H4 (cell line): ENCODE data around the gene UBASH3A. TPM values are rescaled to one million over a fixed set of nuclear protein-coding genes. Genes with fewer than 3 reads are reported as not detected.
A peak's percentile ranks its signal among the peaks of the same experiment; 100 is the strongest.
"Not testable (repeated sequence)": the region's sequence is repeated elsewhere in the genome, so short reads cannot be mapped to it uniquely, and the experiment has no call there.

Experiments used
- DNase-seq: peaks from one replicate; pipeline ENCODE4 v3.0.0-alpha.2; 2015; ENCODE audit warnings: low spot score
- total RNA-seq: library from RNA; depleted of rRNA; stranded (reverse); fragments of >200 nt; shearing (Covaris generic); gene quantifications from 2 replicates; pipeline ENCODE4 v1.2.3, GENCODE V29; 2014

The UBASH3A gene
- total RNA-seq, 1 experiment from 2014 or later = not detected

DNA sequence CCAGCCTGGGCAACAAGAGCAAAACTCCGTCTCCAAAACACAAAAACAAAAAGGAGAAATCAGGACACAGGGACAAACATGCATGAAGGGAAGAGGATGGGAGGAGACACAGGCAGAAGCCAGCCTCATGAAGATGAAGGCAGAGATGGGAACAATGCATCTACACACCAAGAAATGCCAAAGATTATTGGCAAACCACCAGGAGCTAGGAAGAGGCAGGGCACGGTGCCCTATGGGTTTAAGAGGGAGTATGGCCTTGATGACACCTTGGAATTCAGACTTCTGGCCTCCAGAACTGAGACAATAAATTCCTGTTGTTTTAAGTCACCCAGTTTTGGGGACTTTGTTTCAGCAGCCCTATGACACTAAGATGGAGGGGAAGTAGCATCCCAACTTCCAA is 13.0 kb upstream of the UBASH3A start:
- DNase-seq = no peak

DNA sequence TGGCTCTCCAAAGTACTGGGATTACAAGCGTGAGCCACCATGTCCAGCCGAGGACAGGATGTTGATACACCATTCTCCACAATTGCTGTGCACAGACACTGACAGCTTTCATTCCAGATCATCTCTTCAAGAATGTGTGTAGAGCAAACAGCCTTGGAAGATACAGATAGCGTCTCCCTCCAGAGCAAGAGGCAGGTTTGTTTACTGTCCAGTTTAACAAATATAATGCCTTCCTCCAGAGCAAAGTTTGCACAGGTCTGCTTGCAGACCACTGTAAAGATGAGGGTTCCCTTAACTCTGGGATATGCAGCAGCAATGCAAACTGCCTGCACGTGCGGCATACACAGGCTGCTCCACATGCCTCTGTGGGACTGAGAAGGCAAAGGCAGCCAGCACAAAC is 12.4 kb upstream of the UBASH3A start:
- DNase-seq = no peak

DNA sequence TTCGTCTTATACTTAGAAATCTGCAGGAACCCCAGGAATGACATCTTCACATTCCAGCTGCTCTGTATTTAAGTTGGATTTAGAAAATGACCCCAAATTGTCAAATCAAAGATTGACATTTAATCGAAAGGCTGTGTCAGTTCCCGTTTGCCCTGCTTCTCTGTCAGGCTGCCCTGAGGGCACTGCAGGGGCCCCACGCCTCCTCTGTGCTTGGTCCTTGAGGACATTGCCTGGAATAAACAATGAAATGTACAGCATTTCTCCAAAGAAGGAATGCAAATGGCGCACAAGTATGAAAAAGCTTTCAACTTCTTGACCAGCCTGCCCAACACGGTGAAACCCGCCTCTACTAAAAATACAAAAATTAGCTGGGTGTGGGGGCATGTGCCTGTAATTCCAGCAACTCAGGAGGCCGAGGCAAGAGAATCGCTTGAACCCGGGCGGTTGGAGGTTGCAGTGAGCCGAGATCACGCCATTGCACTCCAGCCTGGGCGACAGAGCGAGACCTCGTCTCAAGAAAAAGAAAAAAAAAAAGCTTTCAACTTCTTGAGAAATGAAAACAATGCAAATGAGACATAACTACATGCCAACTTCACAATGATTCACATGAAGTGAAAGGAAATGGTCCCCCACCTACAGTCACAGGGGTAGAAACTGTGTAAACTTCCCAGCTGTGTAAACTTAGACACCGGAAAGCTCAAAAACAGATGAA is 10.8 kb upstream of the UBASH3A start:
- DNase-seq = no peak

DNA sequence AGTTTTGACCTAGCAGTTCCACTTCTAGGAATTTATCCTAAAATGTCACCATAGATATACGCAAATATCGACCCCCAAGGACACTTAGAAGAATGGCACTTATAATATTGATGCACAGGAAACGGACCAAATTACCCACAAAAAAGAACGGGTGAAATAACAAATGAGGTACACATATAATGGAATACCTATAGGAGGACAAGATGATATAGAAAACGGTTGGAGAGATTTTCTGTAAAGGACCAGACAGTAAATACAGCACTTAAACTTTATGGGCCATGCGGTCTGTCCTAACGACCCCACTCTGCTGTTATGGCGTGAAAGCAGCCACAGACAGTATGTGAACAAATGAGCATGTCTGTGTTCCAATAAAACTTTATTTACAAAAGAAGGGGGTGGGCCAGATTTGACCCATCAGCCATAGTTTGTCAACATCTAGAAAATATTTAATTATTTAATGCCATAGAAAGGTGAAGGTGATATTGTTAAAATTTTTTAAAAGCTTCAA is 10.2 kb upstream of the UBASH3A start:
- no peak for DNase-seq

DNA sequence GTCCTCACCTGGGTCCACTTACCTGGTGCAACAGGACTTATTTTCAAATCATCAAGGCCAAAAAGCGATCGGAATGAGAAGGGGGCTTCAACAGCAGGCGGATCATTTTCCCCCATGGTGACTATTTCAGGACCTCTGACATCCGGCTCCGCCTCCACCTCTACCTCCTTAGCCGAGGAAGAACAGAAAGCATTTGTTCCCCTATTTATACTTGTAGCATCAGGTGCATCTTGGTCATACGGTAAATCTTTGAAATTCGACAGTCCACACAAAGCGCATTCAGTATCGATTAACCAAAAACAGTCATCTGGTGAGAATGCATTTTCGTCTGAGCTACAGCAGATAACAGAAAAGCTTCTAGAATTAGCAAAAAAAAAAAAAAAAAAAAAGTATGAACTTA is 8.4 kb upstream of the UBASH3A start:
- DNase-seq = no peak

DNA sequence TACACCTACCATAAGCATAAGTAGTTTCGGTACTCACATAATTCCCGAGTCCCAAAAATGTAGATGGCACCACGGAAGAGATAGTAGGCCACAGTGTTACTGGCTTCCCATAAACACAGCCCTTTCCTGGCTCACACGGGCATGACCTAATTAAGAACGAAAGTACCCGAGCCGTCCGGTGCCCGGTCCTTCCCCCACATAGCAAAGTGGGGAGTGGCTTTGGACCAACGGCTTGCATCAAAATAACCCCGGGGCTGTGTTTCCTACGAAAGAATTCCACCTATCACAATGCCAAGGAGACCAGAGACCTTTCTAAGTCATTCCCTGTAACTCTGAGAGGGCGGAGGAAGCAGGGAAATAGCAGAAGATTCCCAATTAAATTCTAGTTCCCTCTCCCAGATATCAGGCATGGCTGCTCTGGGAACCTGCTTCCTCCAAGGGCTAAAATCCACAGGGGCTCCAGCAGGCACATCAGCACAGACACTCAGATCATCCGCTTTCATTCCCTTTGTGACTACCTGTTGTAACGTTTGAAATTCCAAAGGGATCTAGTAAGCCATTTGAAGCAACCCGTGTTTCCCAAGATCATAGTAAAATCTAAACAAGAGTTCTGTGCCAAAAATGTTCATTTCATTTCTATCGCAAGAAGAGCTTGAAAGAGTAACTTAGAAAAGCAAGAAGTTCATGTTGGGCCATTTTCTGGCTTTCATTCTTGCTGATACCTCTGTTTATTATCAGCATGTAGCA is 7.6 kb upstream of the UBASH3A start, which contains the start of gene TMPRSS3:
TSS of gene TMPRSS3 (minus strand) at position 148 of the 747 bp plus-strand sequence. CDS start 635 bp downstream, outside the sequence.
- DNase-seq = peak; percentile 68

DNA sequence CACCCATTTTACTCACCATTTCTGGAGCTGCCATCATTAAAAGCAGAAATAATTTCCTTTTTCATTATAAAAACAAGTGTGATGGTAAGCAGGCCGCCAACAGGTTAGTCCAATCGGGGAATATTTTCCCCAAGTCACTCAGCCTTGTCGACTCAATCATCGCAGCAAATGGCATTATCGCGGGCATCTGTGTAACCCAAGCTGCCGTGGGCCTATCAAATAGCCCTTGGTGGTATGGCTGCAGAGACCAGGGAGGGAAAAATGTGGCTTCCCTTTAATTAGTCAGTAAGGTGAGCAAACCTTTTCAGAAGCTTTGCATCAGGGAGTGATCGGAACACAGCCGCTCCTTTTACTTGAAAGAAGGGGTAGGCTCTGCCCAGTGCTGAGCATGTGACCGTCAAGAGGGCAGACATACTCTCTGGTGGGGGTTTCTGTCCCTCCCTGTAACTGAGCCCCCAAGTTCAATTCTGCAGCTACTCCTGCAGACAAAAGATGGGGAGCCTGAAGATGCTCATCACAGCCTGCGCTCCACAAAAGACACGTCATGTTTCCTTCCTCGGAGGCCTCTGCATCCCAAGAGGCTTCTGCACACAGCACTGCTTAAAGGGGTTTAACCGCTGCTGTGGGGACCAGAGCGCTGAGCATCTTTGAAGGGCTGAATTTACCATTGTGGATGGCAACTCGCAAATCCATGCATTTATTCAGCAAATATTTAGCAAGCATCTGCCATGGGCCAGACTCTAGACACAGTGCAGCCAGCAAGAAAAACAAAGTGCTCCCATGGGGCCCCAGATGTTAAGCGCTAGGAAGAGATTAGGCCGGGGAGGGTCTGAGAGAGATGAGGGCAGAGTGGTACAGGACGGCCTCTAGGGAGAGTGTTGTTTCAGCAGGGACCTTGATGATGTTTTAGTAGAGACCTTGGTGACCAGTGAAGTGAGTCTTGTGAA is 6.6 kb upstream of the UBASH3A start:
- DNase-seq = no peak

DNA sequence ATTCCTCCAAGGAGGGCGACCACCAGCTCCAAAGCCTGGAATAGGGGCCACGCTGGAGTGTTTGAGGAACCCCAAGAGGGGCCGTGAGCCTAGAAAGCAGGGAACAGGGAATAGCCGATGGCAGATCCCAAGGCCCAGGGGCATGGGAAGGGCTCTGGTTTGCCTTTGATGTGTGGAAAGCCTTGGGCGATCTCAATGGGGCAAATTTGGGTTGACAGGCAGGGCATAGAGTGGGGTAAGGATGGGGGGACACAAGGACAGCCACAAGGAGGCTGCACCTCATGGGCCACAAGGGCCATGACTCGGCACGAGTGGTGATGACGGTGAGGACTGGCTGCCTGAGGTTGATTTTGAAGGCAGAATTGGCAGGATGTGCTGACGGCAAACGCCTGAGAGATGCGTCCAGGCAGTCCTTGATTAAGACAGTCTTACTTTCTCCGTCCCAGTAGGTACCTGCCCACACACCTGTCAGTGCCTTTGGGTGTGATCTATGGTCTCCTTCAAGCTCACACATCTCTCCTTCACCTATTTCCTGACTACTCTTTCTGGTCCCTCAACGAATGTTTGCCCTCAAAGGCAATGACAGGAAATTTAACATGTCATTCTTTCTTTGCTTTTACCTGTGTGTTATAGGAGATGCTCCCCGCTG is 5.8 kb upstream of the UBASH3A start:
- no peak for DNase-seq

DNA sequence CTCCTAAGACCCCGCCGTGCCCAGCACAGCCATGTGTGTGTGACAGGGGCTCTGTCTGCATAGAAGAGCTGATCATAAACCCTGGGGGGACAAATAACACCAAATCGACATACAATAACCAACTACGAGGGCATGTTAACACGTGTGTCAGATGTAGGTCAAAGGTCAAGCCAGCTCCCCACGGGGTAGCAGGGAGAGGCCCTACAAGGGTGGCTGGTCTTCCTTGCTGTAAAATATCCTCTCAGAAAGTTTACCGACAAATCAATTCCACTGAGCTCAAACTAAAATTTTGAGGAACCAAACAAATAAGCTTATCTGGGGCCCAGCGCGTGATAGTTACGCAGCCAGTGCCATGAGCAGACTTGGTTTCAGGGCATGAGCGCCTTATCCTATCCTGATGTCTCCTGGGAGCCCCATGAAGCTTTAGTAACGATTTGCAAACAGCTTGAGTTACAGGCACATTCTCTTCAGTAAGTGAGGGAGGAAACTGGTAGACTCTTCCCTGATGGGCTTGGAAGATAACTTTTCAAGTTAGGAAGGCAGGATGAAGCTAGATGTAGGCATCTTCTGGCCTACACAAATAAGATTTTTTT is 5.2 kb upstream of the UBASH3A start:
- DNase-seq = no peak

DNA sequence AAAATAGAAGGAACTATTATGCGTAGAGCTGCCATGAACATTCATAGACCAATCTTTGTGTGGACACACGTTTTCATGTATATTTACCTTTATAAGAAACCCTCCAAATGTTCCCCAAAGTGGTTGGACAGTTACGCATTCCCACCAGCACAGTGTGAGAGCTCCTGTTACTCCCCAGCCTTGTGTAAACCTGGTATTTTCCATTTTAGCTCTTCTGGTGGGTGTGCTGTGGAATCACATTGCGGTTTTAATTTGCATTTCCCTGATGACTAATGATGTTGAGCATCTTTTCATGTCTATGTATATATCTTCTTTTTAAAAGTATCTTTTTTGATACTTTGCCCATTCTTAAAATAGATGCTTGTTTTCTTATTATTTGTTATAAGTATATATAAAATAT is 3.2 kb upstream of the UBASH3A start:
- DNase-seq = peak; percentile 71

DNA sequence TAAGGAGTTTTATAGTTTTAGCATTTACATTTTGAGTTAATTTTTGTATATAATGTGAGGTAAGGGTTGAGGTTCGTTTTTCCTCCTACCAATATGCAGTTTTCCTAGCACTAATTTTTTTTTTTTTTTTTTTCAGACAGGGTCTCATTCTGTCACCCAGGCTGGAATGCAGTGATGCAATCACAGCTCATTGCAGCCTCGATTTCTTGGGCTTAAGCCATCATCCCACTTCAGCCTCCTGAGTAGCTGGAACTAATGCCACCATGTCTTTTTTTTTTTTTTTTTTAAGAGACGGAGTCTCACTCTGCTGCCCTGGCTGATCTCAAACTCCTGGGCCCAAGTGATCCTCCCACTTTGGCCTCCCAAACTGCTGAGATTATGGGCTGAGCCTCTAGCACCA is 2.5 kb upstream of the UBASH3A start:
- peak; percentile 77 for DNase-seq

DNA sequence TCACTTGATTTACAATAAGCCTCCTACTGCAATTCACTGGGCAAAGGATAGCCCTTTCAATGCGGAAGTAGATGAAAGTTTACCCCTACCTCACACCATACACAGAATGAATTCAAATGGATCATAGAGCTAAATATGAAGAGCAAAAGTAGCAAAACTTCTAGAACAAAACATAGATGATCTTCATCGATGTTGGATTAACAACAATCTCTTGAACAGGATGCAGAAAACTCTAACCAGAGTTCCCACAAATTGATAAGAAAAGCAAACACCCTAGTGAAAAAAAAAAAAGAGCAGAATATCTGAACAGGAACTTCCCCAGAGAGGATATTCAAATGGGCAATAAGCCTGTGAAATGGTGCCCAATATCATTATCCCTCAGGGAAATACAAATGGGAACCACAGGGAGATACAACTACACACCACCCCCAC is 1.9 kb upstream of the UBASH3A start:
- no peak for DNase-seq

DNA sequence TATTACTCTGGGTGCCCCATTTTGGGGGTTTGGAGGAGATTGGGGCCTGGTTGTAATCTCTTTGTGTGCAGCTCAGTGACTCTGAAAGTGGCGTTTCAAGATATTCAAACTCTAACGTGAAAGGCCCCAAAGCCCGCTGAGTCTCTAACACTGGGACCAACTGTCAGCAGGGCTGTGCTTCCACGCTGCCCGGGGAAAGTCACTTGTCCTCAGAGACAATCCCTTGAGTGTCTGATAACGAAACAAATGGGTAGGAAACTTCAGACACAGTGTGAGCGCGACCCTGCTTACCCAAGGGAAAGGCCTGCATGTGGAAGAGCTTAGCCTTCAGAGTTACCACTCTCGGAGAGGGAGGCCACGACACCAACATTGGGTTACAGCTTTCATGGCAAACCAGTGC is 837 bp downstream of the UBASH3A start:
- no peak for DNase-seq

DNA sequence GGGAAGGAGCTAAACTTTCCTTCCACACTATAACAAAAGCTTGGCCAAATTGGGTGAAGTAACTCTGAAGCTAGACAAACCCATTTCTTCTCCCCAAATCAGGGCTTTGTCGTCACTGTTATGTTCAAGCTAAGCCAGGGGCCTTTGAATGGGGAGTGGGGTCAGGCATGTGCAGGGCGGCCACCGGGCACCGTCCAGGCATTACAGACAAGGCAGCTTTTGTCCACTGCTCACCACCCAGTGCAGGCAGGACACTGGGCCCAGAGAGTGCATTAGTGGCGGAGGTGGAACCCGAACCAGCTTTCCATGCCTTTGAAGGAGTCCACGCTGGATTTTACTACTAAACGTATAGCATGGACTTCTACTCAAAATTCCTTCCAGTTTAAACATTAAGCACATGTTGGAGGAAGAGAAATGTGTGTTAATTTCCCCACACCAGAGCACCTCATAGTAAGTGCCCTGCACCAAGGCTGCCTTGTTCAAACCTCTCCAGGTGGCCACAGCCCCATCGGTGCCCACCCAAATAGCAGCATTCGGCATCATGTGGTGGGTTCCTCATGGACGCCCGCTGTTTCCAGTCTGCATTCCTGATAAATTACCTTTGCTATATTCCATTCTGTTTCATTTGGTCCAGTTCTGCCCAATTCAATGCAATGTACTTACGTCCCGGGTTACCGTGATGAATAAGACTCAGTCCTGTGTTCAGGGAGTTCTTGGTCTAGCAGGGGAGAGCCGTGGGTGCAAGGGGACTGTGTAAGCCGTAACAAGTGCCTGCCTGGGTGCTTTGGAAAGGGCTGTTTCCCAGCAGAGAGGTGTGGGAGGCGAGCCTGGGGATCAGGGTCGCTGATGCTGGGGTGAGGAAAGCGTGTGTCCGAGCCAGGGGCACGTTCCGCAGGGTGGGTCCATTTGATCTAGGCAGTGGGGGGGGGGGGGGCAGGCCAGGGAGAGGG is 1.6 kb downstream of the UBASH3A start:
- DNase-seq = no peak

DNA sequence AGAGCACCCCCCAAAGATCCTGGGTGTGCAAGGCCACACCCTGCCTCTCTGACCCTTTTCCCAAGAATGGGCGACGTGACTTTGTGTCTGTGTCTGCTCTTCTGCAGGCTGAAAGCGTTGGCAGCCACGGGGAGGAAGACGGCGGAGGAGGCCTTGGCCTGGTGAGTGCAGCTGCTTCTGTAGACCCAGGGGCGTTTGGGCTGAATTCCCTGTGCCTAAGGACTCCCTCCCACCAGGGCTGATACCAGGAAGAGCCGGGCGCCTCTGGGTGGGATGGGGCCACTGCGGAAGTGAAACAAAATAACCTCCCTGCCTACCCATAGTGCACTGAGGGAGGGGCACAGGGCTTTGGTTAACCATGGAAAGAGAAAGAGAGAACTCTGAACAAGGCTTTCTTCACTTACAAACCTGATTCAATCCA is 2.5 kb downstream of the UBASH3A start:
- no peak for DNase-seq

DNA sequence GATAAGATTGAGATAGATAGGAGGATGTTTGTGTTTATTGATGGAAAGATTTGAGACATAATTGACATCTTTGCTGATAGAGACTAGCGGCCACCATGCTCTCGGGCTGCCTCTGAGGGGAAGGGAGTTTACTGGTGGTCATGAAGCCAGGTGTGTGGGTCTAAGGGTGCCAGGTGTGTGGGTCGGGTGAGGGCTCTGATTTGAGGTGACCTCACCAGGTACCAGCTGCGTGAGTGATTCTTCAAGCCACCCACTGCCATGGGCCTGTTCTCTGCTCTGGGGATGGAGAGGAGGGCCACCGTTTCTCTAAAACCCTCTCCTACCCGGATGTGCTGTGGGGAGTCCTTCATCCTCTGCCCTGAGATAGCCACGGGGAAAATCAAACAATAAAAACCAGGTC is 3.2 kb downstream of the UBASH3A start:
- no peak for DNase-seq

DNA sequence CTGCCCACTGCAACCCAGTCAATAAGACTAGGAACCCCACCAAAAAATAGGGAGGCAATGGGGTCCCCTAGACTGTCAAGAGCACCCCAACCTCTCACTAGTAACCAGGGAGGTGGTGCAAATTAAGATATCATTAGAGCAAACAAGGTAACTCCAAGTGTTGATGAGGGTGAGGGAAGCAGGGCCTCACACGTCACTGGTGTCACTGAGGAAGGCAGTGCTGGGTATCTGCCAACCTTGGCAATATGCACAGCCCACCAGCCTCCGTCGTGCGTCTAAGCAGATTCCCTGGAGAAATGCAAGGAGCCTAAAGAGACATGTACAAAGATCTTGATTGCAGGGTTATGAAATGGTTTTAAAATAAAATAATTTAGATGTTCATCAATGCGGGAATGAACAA is 3.8 kb downstream of the UBASH3A start:
- no peak for DNase-seq

DNA sequence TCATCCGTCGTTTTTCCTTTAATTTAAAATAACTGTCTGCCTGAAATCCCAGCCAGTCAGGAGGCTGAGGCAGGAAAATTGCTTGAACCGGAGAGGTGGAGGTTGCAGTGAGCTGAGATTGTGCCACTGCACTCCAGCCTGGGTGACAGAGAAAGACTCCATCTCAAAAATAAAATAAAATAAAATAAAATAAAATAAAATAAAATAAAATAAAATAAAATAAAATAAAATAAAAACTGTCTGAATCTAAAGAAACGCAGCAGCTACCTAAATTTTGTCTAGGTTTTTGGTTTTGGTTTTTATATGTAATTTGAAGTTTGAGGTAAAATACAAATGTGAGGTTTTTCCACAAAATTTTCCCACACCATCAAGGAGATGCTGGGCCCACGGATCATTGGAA is 5.0 kb downstream of the UBASH3A start:
- not testable (repeated sequence) for DNase-seq

DNA sequence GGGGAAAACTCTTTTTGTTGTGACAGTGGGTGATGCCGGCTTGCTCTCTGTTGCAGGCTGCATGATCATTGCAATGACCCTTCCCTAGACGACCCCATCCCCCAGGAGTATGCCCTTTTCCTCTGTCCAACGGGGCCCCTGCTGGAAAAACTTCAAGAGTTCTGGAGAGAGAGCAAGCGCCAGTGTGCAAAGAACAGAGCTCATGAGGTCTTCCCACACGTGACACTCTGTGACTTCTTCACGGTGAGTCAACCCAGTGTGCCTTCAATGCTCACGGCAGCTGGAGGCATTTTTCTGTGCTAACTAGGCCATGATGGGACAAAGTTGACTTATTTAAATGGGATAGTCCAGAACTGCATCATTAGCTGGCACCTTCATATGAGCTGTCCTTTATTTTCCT is 5.7 kb downstream of the UBASH3A start:
- no peak for DNase-seq
